ENCODE measurements around the gene PLD1.

DNA sequence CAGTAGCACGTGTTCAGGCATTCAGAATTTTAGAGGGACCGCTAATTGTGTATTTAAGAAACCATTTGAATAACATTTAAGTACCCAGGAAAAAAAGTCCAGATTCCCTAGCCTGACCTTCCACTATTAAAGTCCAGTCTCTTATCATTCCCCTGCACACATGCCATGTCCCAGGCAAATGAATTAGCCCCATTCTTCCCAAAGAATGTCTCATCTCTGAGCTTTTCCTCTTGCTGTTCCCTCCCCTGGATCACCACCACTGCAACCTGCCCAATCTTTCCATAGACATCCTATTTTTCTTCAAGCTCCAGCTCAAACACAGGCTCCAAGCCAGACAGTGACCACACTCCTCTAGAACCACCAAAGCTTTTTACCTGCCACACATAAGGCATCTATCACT lies 25.9 kb downstream of the PLD1 start:
- TF ChIP-seq, protein P1, sequence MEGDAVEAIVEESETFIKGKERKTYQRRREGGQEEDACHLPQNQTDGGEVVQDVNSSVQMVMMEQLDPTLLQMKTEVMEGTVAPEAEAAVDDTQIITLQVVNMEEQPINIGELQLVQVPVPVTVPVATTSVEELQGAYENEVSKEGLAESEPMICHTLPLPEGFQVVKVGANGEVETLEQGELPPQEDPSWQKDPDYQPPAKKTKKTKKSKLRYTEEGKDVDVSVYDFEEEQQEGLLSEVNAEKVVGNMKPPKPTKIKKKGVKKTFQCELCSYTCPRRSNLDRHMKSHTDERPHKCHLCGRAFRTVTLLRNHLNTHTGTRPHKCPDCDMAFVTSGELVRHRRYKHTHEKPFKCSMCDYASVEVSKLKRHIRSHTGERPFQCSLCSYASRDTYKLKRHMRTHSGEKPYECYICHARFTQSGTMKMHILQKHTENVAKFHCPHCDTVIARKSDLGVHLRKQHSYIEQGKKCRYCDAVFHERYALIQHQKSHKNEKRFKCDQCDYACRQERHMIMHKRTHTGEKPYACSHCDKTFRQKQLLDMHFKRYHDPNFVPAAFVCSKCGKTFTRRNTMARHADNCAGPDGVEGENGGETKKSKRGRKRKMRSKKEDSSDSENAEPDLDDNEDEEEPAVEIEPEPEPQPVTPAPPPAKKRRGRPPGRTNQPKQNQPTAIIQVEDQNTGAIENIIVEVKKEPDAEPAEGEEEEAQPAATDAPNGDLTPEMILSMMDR (IDR thresholded peaks at IDR 0.05) = no peak
- TF ChIP-seq EZH2 (IDR thresholded peaks at IDR 0.05) (no peak), EZH2phosphoT487 (IDR thresholded peaks at IDR 0.05) (no peak)
